GM21381 (cell line): ENCODE data around the gene ECHS1.
A peak's percentile ranks its signal among the peaks of the same experiment; 100 is the strongest.
"Not testable (repeated sequence)": the region's sequence is repeated elsewhere in the genome, so short reads cannot be mapped to it uniquely, and the experiment has no call there.

Experiments
- ATAC-seq: cut with Tn5 transposase; IDR thresholded peaks from one replicate; pipeline ENCODE4 v1.9.1; 2021; ENCODE audit warnings: mild to moderate bottlenecking, moderate library complexity; ENCODE audit not compliant: unreplicated experiment

Gene ECHS1

GRCh38 chr10:133373174-133374090, at the start of gene ECHS1:
Gene ECHS1, minus strand, starts transcription at chr10:133373354. Its CDS starts 21 bp downstream, at chr10:133373333.
- peak; percentile 97 for ATAC-seq

GRCh38 chr10:133422223-133422806, 49.2 kb upstream of the ECHS1 start:
- ATAC-seq: no peak

GRCh38 chr10:133421336-133422222, 48.4 kb upstream of the ECHS1 start:
- no peak for ATAC-seq

GRCh38 chr10:133420579-133420978, 47.4 kb upstream of the ECHS1 start:
- ATAC-seq: no peak

GRCh38 chr10:133420028-133420427, 46.9 kb upstream of the ECHS1 start:
- ATAC-seq: no peak

GRCh38 chr10:133419211-133419950, 46.2 kb upstream of the ECHS1 start:
- no peak for ATAC-seq

- no peak for ATAC-seq
These were observed 45.3 kb upstream of the ECHS1 start for GRCh38 chr10:133418289-133418993.

- no peak for ATAC-seq
These were observed 42.6 kb upstream of the ECHS1 start for GRCh38 chr10:133415752-133416151.

- not testable (repeated sequence) for ATAC-seq
These were observed 41.2 kb upstream of the ECHS1 start for GRCh38 chr10:133414401-133414800.

- ATAC-seq: no peak
These were observed 39.2 kb upstream of the ECHS1 start for GRCh38 chr10:133412381-133412711.

- ATAC-seq: no peak
These were observed 38.6 kb upstream of the ECHS1 start for GRCh38 chr10:133411523-133412380.

- ATAC-seq: no peak
These were observed 32.8 kb upstream of the ECHS1 start for GRCh38 chr10:133405844-133406527.

GRCh38 chr10:133405272-133405671, 32.1 kb upstream of the ECHS1 start:
- no peak for ATAC-seq

- no peak for ATAC-seq
These were observed 30.6 kb upstream of the ECHS1 start for GRCh38 chr10:133403784-133404183.

GRCh38 chr10:133403359-133403758, 30.2 kb upstream of the ECHS1 start:
- no peak for ATAC-seq

- no peak for ATAC-seq
These were observed 29.0 kb upstream of the ECHS1 start for GRCh38 chr10:133401981-133402725.

- ATAC-seq: peak; percentile 18
These were observed 28.3 kb upstream of the ECHS1 start for GRCh38 chr10:133401500-133401899.
